HFFc6 (cell line): Measurements from ENCODE around the gene HOXB6. TPM values are rescaled to one million over a fixed set of nuclear protein-coding genes. Genes with fewer than 3 reads are reported as not detected.
A peak's percentile ranks its signal among the peaks of the same experiment; 100 is the strongest.

ENCODE experiments used
- DNase-seq: peaks from one replicate; pipeline ENCODE4 v3.0.0-alpha.2; 2018
- H3K27ac Mint-ChIP-seq: 2 replicates; pipeline ENCODE4 v1.8.0; 2020; ENCODE audit warnings: mild to moderate bottlenecking, mixed read lengths
- H3K27me3 Mint-ChIP-seq: 2 replicates; pipeline ENCODE4 v1.8.0; 2021; ENCODE audit warnings: mild to moderate bottlenecking, moderate library complexity, mixed read lengths; ENCODE audit not compliant: insufficient read depth
- H3K36me3 Mint-ChIP-seq: 2 replicates; pipeline ENCODE4 v1.8.0; 2021; ENCODE audit warnings: low read depth, mixed read lengths
- H3K4me1 Mint-ChIP-seq: 2 replicates; pipeline ENCODE4 v1.8.0; 2020; ENCODE audit warnings: low read depth, mixed read lengths
- H3K4me3 Mint-ChIP-seq: 2 replicates; pipeline ENCODE4 v1.8.0; 2020; ENCODE audit warnings: mild to moderate bottlenecking, moderate library complexity, mixed read lengths
- H3K9me3 Mint-ChIP-seq: 2 replicates; pipeline ENCODE4 v1.8.0; 2020; ENCODE audit warnings: mild to moderate bottlenecking, mixed read lengths
- total RNA-seq, 6 experiments: library from RNA; stranded (reverse); fragmentation: NEBNext Ultra II Directional; extraction: Animal tissue kit (Norgen Biotek cat#: 25700); gene quantifications; 2 replicates in 1 of 6; 3 replicates in 5 of 6; pipeline ENCODE4 v1.2.3, GENCODE V29; 2021
- TF ChIP-seq, protein P1 (sequence below): fragments of 200-600 bp; sonication (generic); IDR thresholded peaks from 2 replicates; pipeline ENCODE4 v1.5.0; 2021; ENCODE audit warnings: antibody characterized with exemption, mild to moderate bottlenecking

HOXB6 gene
- total RNA-seq, 6 experiments from 2014 or later: not detected

DNA sequence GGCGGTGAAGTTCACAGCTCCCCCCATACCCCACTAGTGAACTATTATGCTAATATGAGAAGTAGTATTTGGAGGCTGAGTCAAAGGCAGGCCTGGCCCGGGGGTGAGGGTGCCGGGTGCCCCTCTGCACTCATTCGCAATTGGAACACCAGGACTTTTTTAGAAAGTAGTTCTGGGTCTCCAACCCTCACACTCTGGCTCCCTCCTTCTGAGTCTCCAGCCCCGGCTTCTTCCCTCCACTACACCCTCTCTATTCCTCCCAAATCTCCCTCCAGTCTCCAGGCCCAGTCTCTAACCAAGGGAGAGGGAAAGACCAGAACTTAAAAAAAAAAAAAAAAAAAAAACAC, 48.6 kb downstream of the HOXB6 start:
- Mint-ChIP-seq H3K9me3 (no peaks in the 10 kb centered on the region), H3K27me3 (peaks cover 82% of the 10 kb centered on the region), H3K27ac (no peak overlapping the region), H3K36me3 (no peaks in the 10 kb centered on the region), H3K4me3 (no peak overlapping the region), H3K4me1 (no peaks in the 10 kb centered on the region)
- DNase-seq: no peak
- TF ChIP-seq, protein P1, sequence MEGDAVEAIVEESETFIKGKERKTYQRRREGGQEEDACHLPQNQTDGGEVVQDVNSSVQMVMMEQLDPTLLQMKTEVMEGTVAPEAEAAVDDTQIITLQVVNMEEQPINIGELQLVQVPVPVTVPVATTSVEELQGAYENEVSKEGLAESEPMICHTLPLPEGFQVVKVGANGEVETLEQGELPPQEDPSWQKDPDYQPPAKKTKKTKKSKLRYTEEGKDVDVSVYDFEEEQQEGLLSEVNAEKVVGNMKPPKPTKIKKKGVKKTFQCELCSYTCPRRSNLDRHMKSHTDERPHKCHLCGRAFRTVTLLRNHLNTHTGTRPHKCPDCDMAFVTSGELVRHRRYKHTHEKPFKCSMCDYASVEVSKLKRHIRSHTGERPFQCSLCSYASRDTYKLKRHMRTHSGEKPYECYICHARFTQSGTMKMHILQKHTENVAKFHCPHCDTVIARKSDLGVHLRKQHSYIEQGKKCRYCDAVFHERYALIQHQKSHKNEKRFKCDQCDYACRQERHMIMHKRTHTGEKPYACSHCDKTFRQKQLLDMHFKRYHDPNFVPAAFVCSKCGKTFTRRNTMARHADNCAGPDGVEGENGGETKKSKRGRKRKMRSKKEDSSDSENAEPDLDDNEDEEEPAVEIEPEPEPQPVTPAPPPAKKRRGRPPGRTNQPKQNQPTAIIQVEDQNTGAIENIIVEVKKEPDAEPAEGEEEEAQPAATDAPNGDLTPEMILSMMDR: no peak

DNA sequence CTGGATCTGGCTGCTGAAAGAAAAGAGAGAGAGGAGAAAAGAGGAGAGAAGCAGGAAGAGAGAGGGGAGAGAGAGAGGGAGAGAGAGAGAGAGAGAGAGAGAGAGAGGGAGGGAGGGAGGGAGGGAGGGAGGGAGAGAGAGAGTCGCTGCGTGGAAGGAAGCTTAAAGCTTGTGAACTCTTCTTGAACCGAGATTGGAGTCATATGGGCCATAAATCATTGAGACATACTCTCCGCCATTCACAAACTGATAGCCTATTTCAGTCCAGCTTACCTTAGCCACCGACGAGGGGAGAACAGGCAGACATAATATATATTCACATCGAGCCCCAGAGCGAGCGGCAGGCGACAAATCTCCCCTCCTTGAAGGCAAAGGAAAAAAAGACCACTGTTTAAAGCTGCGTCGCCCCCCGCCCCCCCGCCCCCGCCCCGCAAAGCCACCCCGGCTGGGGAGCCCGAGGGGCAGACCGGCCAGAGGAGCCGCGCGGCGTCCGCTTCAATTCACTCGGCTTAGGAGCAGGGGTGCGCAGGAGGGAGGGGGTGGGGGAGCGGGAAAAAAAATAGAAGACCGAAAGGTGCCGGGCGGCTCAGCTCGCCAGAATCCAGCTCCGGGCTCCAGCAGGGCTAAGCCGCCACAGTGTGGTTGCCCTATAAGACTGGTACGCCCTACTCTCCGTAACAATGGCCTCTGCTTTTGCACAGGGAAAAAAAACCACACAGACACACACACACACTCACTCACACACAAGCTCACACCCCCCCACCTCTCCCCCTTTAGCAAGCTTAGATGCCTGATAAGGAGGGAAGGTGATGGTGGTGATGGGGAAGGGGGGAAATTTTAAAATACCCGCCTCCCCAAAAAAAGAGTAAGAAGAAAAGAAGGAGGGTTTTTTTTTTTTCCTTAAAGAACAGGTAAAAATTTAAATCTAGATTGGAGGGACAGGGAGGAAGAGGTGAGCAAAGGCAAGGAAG, 49.2 kb downstream of the HOXB6 start:
- Mint-ChIP-seq H3K4me1 (no peaks in the 10 kb centered on the region), H3K9me3 (no peaks in the 10 kb centered on the region), H3K27ac (no peak overlapping the region), H3K4me3 (no peak overlapping the region), H3K27me3 (peaks cover 79% of the 10 kb centered on the region), H3K36me3 (no peaks in the 10 kb centered on the region)
- DNase-seq: no peak
- TF ChIP-seq, protein P1: no peak

DNA sequence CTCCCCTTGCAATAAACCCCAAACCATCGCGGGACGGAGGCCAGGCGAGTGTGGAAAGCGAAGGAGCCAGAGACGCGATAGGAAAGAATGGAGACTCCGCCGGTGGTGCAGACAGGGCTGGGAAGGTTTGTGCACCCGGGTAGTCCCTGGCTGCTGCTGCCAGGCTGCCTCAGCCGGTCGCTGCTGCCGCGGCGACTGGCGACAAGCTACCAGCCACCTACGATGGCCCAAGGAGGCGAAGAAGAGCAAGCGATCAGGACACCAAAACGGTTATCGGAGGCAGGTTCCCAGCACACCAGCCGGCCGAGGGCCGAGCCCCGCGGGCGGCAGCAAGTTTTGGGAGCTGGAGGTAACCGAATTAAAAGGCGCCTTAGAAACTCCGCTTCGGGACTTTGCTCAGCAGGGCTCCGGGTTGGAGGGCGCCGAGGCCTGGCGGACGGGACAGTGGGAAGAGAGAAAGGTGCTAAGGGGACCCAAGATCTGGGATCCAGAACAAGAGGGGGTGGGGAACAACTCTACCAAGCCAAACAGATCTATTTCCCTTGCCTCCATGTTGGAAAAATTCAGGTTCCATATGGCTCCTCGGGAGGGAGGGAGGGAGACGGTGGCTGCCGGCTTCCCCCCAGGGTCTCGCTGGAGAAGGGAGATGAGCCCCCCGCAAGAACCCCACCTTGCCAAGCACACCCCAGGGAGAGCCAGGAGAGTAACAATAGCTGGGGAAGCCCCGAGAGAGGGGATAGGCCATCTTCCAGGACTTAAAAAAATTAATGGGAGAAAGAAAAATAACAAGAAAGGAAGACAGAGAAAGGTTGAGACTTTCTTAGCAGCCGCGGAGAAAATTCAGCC, 50.2 kb downstream of the HOXB6 start:
- Mint-ChIP-seq H3K4me1 (no peaks in the 10 kb centered on the region), H3K27ac (no peak overlapping the region), H3K4me3 (peak overlapping the region; percentile 8; the same call in 1 of the 2 replicates), H3K36me3 (no peaks in the 10 kb centered on the region), H3K27me3 (peaks cover 77% of the 10 kb centered on the region), H3K9me3 (no peaks in the 10 kb centered on the region)
- no peak for DNase-seq
- TF ChIP-seq, protein P1: no peak

DNA sequence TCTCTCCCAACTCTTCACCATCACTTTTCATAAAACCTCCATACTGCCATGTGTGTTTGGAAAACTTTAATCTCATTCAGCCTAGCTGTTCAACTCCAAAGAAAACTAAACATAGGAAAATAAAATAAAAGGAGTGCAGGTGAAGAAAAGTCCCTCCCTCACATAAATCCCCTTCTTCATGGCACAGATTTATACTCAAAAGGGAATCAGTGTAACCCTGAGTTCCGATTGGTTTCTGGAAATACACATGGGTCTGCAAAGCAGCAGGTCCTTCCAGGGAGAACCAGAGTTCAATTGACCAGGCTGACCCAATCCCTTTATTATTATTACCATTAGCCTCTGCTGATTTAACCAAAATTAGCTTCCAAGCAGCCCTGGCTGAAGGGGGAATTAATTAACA, 51.0 kb downstream of the HOXB6 start:
- H3K27ac Mint-ChIP-seq: no peak overlapping the region
- H3K36me3 Mint-ChIP-seq: no peaks in the 10 kb centered on the region
- DNase-seq: no peak
- peaks cover 71% of the 10 kb centered on the region for H3K27me3 Mint-ChIP-seq
- H3K4me1 Mint-ChIP-seq: no peaks in the 10 kb centered on the region
- H3K9me3 Mint-ChIP-seq: no peaks in the 10 kb centered on the region
- no peak overlapping the region for H3K4me3 Mint-ChIP-seq
- TF ChIP-seq, protein P1: no peak

DNA sequence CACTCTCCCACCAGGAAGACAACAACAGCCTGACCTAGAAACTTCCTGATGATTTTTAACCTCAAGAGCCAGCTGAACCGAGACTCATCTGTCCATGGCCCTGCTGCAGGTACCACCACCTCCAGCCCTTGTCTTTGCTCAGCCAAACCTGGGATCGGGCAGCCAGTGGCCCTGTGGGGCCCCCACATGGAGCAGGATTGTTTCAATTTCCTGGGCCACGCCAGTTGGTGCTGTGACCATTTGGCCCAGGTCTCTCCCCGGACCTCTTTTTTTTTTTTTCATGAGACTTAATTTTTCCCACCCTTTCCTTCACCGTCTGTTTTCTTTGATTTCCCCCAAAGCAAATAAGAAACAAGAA, 51.6 kb downstream of the HOXB6 start:
- TF ChIP-seq, protein P1: no peak
- Mint-ChIP-seq H3K27ac (no peak overlapping the region), H3K4me1 (no peaks in the 10 kb centered on the region), H3K36me3 (no peaks in the 10 kb centered on the region), H3K27me3 (peaks cover 69% of the 10 kb centered on the region), H3K4me3 (no peak overlapping the region), H3K9me3 (no peaks in the 10 kb centered on the region)
- no peak for DNase-seq
